Measurements from ENCODE around the gene TTC23.
"Not testable (repeated sequence)": the region's sequence is repeated elsewhere in the genome, so short reads cannot be mapped to it uniquely, and the experiment has no call there.

Gene TTC23

GRCh38 chr15:99201408-99202175 is 47.8 kb downstream of the TTC23 start:
- DNase-seq (ENCODE audit: low read depth, low spot score) = no peak

- no peak for DNase-seq (ENCODE audit: low read depth, low spot score)
These were observed 51.5 kb downstream of the TTC23 start for GRCh38 chr15:99197856-99198255.

DNA sequence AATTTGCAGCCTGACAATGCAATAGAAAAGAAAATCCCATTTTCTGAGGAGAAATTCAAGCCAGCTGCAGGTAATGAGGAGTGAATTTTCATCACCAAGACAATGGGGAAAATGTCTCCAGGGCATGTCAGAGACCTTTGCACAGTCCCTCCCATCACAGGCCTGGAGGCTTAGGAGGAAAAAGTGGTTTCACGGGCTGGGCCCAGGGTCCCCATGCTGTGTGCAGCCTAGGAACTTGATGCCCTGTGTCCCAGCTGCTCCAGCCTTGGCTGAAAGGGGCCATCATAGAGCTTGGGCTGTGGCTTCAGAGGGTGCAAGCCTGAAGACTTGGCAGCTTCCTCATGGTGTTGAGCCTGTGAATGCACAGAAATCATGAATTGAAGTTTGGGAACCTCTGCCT is 57.2 kb downstream of the TTC23 start:
- not testable (repeated sequence) for DNase-seq (ENCODE audit: low read depth, low spot score)

DNA sequence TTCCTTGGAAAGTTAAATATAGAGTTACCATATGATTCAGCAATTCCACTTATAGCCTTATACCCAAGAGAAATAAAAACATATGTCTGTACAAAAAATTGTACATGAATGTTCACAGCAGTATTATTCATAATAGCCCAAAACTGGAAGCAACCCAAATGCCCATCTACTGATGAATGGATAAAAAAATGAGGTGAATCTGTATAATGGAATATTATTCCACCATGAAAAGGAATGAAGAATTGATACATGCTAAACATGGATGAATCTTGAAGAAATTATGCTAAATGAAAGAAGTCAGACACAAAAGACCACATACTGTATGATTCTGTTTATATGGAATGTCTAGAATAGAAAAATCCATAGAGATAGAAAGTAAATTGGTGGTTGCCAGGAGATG is 61.4 kb downstream of the TTC23 start:
- DNase-seq (ENCODE audit: low read depth, low spot score) = no peak

DNA sequence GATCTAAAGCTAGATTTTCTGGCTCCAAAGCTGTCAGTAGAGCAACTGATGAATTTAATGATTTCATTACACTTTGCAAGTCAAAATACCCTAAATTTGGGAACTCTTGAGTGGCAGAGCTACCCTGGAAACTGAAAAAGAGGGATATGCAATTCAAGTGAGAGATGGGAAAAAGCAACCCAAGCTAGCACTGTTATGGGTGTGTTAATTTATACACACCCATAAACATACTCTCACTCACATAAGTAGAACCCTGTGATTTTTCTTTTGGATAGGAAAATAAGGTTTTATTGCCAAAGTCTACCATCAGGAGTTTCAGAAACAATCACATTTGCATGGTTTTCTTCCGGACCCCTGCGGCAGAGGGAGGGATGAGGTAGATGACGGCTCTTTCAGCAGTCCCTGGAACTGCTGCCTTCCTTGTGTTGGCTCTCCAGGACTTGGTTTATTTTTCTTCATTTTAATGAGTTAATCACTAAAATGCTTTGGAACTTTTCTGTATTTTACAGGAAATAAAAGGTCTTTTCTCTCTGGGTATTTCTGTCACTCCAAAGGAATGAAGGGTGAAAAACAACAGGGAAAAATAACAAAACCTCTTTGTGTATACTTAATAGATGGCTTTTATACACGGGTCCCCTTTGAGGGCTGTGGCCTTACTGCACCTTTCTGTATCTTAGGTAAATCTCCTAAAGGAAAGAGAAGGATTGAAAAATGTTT is 63.8 kb downstream of the TTC23 start:
- no peak for DNase-seq (ENCODE audit: low read depth, low spot score)

DNA sequence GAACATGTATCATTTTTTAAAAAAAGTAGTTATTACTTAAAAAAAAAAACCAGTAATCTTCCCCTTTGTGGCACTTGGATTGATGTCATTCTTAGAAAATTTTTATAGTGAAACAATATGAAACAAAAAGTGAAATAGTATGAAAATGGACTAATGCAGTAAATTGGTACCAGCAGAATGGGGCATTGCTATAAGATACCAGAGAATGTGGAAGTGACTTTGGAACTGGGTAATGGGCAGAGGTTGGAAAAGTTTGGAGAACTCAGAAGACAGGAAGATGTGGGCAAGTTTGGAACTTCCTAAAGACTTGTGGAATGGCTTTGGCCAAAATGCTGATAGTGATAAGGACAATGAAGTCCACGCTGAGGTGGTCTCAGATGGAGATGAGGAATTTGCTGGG is 66.6 kb downstream of the TTC23 start:
- DNase-seq (ENCODE audit: low read depth, low spot score) = no peak

- DNase-seq (ENCODE audit: low read depth, low spot score) = peak; percentile 27
These were observed 67.8 kb downstream of the TTC23 start for GRCh38 chr15:99181545-99181971.

GRCh38 chr15:99180964-99181306 is 68.4 kb downstream of the TTC23 start:
- DNase-seq (ENCODE audit: low read depth, low spot score) = no peak

GRCh38 chr15:99180086-99180963 is 69.1 kb downstream of the TTC23 start:
- DNase-seq (ENCODE audit: low read depth, low spot score) = no peak

- DNase-seq (ENCODE audit: low read depth, low spot score) = no peak
These were observed 71.7 kb downstream of the TTC23 start for GRCh38 chr15:99177679-99178078.

GRCh38 chr15:99176757-99177156 is 72.6 kb downstream of the TTC23 start:
- no peak for DNase-seq (ENCODE audit: low read depth, low spot score)

GRCh38 chr15:99174567-99175395 is 74.6 kb downstream of the TTC23 start:
- DNase-seq (ENCODE audit: low read depth, low spot score) = no peak

DNA sequence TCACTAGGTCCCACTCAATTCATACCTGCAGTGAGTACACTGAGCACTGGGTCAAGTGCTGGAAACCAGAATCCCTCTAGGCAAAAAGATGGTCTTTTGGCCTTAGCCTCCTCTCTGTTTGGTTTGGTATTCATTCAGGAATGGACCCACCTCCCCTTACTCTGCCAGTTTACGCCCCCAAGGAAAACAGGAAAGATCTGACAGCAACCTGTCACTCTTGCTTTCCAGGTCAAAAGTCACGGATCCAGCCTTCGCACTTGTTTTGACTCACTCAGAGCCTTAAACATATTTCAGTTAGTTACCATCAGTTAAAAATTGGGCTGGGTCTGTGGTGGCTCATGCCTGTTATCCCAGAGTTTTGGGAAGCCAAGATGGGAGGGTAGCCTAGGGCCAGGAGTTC is 76.4 kb downstream of the TTC23 start:
- DNase-seq (ENCODE audit: low read depth, low spot score) = no peak

DNA sequence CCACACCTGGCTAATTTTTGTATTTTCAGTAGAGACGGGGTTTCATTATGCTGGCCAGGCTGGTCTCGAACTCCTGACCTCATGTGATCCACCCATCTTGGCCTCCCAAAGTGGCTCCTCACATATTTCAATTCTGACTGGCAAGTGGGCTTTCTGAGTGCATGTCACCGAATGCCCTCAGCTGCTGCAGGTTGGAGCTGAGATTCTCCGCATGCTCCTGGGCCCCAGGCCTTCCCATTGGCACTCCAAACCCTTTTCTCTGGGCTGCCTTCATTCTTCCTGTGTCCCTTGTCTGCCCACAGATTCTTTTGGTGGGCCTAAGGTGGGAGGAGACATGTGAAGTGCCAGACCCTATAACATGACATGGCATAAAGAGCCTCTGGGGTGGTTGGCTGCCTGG is 77.2 kb downstream of the TTC23 start:
- no peak for DNase-seq (ENCODE audit: low read depth, low spot score)

DNA sequence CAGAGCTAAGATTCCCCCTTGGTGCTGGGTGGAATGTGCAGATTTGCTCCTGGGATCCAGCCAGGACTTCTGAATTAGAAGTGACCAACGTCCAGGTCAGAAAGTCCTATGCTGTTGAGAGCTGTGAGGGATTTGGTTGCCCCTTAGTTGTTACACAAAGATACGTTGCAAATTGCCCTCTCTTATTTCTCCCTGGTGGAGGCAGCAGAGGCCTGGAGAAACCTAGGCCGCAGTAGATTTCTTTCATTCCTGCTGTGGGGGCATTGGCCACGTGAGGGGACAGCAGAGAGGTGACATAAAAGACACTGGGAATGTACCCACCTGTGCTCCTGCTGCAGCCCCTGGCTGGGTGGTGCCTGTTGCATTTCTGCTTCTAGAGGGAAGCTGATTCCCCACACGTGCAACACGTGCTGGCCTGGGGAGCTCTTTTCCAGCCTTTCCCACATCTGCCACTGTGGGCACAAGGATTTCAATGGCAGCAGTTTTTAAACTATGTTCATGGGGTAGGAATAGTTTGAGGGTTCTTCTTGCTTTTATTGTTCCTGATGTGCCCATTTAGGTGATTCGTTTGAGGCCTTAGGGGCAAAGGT is 78.8 kb downstream of the TTC23 start:
- DNase-seq (ENCODE audit: low read depth, low spot score) = no peak

DNA sequence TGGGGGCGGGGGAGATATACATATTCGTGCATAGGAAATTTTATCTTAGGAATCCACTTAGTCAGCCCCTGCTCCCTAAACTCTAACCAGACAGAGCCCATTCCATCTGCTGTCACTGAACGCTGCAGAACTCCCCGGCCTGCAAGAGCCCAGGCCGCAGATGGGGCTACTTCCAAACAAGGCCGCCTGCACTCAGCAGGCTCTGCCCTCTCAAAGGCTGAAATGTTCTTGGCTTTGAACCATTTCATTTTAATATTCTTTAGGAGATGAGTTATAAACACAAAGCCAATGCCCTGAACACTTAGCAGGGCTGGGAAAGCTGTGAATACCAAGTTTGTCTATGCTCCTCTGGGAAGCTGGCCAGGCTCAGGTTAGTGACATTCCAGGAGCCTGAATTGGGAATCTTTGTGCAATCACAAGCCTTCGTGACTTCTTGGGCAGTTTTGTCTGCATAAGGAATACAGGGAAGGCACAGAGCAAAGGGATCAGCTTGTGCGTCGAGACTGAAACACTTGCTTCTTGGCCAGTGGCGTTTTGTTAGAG is 79.5 kb downstream of the TTC23 start:
- no peak for DNase-seq (ENCODE audit: low read depth, low spot score)

DNA sequence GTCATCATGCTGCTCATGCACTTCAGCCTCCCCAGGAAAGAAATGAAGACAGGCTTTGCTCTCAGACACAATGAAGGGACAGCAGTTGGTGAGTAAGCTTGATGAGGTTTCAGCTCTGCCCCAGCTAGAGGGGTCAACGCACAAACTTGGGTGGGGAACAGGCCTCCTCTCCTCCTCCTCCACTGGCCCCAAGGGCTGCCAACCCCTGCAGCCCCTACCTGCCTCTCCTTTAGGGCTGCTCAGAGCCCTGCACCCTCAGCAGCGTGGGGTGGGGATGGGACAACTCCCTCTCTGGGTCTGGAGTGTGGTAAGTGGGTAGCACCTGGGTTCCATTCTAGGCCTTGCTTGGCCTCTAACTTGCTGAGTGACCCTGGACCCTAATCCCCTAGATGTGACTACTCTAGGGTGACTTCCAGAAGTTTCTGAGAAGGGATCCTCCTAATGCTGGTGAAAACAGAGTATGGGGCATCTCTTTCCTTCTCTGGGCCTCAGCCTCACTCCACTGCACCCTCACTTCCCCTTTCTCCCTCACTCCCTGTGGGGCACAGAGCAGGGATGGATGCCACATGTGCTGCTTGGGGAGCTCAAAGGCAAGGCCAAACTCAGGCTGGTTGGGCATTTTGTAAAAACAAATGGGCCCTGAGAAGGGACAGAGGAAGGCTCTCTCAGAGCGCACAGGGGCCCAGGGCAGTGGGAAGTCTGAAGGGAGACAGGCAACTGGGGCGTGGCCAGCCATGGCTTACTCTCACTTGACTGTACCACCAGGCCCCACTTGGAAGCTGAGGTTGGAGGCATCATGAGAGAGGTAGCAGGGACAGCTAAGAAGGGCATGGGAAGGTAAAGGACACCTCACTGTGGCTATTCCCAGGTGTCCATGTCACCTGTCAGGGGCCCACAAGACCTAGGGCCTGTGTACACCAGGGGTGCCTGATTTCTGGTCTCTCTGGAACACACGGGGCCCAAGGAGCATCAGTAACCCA is 80.5 kb downstream of the TTC23 start:
- DNase-seq (ENCODE audit: low read depth, low spot score) = no peak

DNA sequence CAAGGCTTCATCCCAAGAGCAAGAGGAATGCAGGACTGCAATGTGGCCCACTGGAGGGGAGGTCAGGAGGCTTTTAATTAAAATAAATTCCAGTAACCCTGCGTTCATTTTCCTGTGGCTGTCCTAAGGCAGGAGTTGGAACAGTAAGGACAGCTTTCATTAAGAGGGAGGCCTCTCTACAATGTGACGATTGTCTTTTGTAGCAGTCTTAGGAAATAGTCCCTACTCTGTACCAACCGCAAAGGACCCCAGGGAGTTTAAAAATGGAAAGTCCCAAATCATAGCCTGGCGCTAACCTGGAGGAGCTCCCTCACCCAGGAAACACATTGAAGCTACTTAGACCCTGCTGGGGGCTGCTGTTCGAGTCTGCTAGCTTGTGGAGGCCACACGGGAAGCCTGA is 81.7 kb downstream of the TTC23 start:
- DNase-seq (ENCODE audit: low read depth, low spot score) = no peak

DNA sequence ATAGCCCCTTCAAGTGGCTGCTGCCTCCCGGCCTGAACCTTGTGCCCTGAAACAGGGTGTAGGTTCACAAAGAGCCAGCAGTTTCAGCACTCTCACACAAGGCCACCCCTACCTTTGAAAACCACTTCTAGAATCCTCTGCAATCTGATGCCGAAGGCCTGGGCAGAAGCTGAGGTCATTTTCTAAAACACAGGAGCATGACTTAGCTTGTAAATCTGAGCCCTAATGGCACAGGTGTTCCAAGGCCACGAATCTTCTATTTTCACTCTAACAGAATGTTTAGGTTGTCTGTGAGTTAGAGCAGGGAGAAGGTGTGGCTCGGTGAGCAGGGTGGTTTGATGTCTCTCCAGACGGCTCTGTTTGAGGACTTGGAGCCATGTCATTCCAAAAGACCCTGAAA is 82.2 kb downstream of the TTC23 start:
- no peak for DNase-seq (ENCODE audit: low read depth, low spot score)

Measured in brain pericyte (primary cell).